Measurements from ENCODE around the gene DNAJC28.
"Not testable (repeated sequence)": the region's sequence is repeated elsewhere in the genome, so short reads cannot be mapped to it uniquely, and the experiment has no call there.

DNAJC28 gene

GRCh38 chr21:33491373-33492102 lies at the start of gene DNAJC28:
Gene DNAJC28 (minus strand): TSS chr21:33491716. CDS start chr21:33489393, 2,323 bp downstream.
- DNase-seq: peak; percentile 94

GRCh38 chr21:33541105-33541711 lies 49.7 kb upstream of the DNAJC28 start:
- DNase-seq: no peak

GRCh38 chr21:33540711-33541104 lies 49.2 kb upstream of the DNAJC28 start:
- no peak for DNase-seq

- no peak for DNase-seq
Observed at GRCh38 chr21:33539616-33540015, 48.1 kb upstream of the DNAJC28 start.

GRCh38 chr21:33537212-33537611 lies 45.7 kb upstream of the DNAJC28 start:
- DNase-seq: no peak

GRCh38 chr21:33531007-33531406 lies 39.5 kb upstream of the DNAJC28 start:
- no peak for DNase-seq

- no peak for DNase-seq
Observed at GRCh38 chr21:33522953-33523349, 31.4 kb upstream of the DNAJC28 start.

GRCh38 chr21:33522297-33522952 lies 30.9 kb upstream of the DNAJC28 start:
- DNase-seq: no peak

- no peak for DNase-seq
Observed at GRCh38 chr21:33518899-33519298, 27.4 kb upstream of the DNAJC28 start.

GRCh38 chr21:33514229-33514628 lies 22.7 kb upstream of the DNAJC28 start:
- no peak for DNase-seq

- no peak for DNase-seq
Observed at GRCh38 chr21:33512481-33512880, 21.0 kb upstream of the DNAJC28 start.

GRCh38 chr21:33511639-33512038 lies 20.1 kb upstream of the DNAJC28 start:
- DNase-seq: no peak

GRCh38 chr21:33510826-33511225 lies 19.3 kb upstream of the DNAJC28 start:
- DNase-seq: no peak

- DNase-seq: not testable (repeated sequence)
Observed at GRCh38 chr21:33507003-33507402, 15.5 kb upstream of the DNAJC28 start.

- DNase-seq: no peak
Observed at GRCh38 chr21:33505833-33506232, 14.3 kb upstream of the DNAJC28 start.

- DNase-seq: no peak
Observed at GRCh38 chr21:33496345-33496744, 4.8 kb upstream of the DNAJC28 start.

GRCh38 chr21:33495743-33496142 lies 4.2 kb upstream of the DNAJC28 start:
- no peak for DNase-seq

GRCh38 chr21:33493756-33494155 lies 2.2 kb upstream of the DNAJC28 start:
- DNase-seq: no peak

GRCh38 chr21:33492571-33492970 lies 1.1 kb upstream of the DNAJC28 start:
- no peak for DNase-seq

- no peak for DNase-seq
Observed at GRCh38 chr21:33490991-33491372, 534 bp downstream of the DNAJC28 start.

GRCh38 chr21:33488936-33489335 lies 2.6 kb downstream of the DNAJC28 start:
- DNase-seq: no peak

GRCh38 chr21:33487996-33488395 lies 3.5 kb downstream of the DNAJC28 start:
- DNase-seq: no peak

- DNase-seq: no peak
Observed at GRCh38 chr21:33481314-33481943, 10.1 kb downstream of the DNAJC28 start.
